HG02759 (cell line): ENCODE data around the gene COPG2.
A peak's percentile ranks its signal among the peaks of the same experiment; 100 is the strongest.
"Not testable (repeated sequence)": the region's sequence is repeated elsewhere in the genome, so short reads cannot be mapped to it uniquely, and the experiment has no call there.

Source experiments
- ATAC-seq: cut with Tn5 transposase; IDR thresholded peaks from one replicate; pipeline ENCODE4 v1.9.1; 2021; ENCODE audit warnings: mild to moderate bottlenecking, moderate library complexity; ENCODE audit not compliant: unreplicated experiment

Gene COPG2

GRCh38 chr7:130654850-130655249 lies 13.7 kb downstream of the COPG2 start:
- no peak for ATAC-seq

GRCh38 chr7:130650611-130651120 lies 17.9 kb downstream of the COPG2 start:
- no peak for ATAC-seq

GRCh38 chr7:130649004-130649790 lies 19.4 kb downstream of the COPG2 start:
- peak; percentile 59 for ATAC-seq

GRCh38 chr7:130648580-130648979 lies 20.0 kb downstream of the COPG2 start:
- ATAC-seq, result peak; percentile 30

- no peak for ATAC-seq
Measured at GRCh38 chr7:130642383-130642782, 26.2 kb downstream of the COPG2 start.

- ATAC-seq, result no peak
Measured at GRCh38 chr7:130641497-130641896, 27.1 kb downstream of the COPG2 start.

GRCh38 chr7:130641040-130641439 lies 27.5 kb downstream of the COPG2 start:
- ATAC-seq, result no peak

- ATAC-seq, result no peak
Measured at GRCh38 chr7:130639388-130639787, 29.2 kb downstream of the COPG2 start.

GRCh38 chr7:130632111-130632510 lies 36.4 kb downstream of the COPG2 start:
- no peak for ATAC-seq

GRCh38 chr7:130628901-130629300 lies 39.6 kb downstream of the COPG2 start:
- ATAC-seq, result no peak

GRCh38 chr7:130627775-130628174 lies 40.8 kb downstream of the COPG2 start:
- no peak for ATAC-seq

GRCh38 chr7:130622866-130623265 lies 45.7 kb downstream of the COPG2 start:
- no peak for ATAC-seq

- ATAC-seq, result no peak
Measured at GRCh38 chr7:130615583-130615982, 53.0 kb downstream of the COPG2 start.

GRCh38 chr7:130614449-130614848 lies 54.1 kb downstream of the COPG2 start:
- ATAC-seq, result no peak

- no peak for ATAC-seq
Measured at GRCh38 chr7:130611218-130611617, 57.3 kb downstream of the COPG2 start.

GRCh38 chr7:130607066-130607465 lies 61.5 kb downstream of the COPG2 start:
- ATAC-seq, result not testable (repeated sequence)

- ATAC-seq, result no peak
Measured at GRCh38 chr7:130606161-130606560, 62.4 kb downstream of the COPG2 start.

- ATAC-seq, result no peak
Measured at GRCh38 chr7:130598056-130598455, 70.5 kb downstream of the COPG2 start.

- no peak for ATAC-seq
Measured at GRCh38 chr7:130595986-130596385, 72.6 kb downstream of the COPG2 start.

- no peak for ATAC-seq
Measured at GRCh38 chr7:130593033-130593432, 75.5 kb downstream of the COPG2 start.

- ATAC-seq, result not testable (repeated sequence)
Measured at GRCh38 chr7:130591464-130591863, 77.1 kb downstream of the COPG2 start.

GRCh38 chr7:130585932-130586331 lies 82.6 kb downstream of the COPG2 start:
- ATAC-seq, result not testable (repeated sequence)

GRCh38 chr7:130575110-130575509 lies 93.4 kb downstream of the COPG2 start:
- ATAC-seq, result not testable (repeated sequence)
